Duodenal mucosa (tissue), 2 donors: ENCODE results near the gene OLIG3.
A peak's percentile ranks its signal among the peaks of the same experiment; 100 is the strongest.

ENCODE experiments used
- H3K27ac ChIP-seq: one replicate; pipeline ENCODE4 v1.7.0; 2013; ENCODE audit warnings: low read depth, low read length
- H3K27me3 ChIP-seq, 2 donors: one replicate each; pipeline ENCODE4 v1.7.0; 2013; ENCODE audit warnings: low read length in 2 of 2, control low read depth in 1 of 2; ENCODE audit not compliant: insufficient read depth in 2 of 2, control insufficient read depth in 1 of 2
- H3K36me3 ChIP-seq, 2 donors: one replicate each; pipeline ENCODE4 v1.7.0; 2013; ENCODE audit warnings: low read length in 2 of 2, control low read depth in 1 of 2; ENCODE audit not compliant: insufficient read depth in 2 of 2, control insufficient read depth in 1 of 2
- H3K4me1 ChIP-seq, 2 donors: one replicate each; pipeline ENCODE4 v1.7.0; 2013; ENCODE audit warnings: low read length in 2 of 2, control low read depth in 1 of 2; ENCODE audit not compliant: insufficient read depth in 2 of 2, control insufficient read depth in 1 of 2
- H3K4me3 ChIP-seq, 2 donors: one replicate each; pipeline ENCODE4 v1.7.0; 2013; ENCODE audit warnings: low read length in 2 of 2, low read depth in 1 of 2
- H3K9ac ChIP-seq, 2 donors: one replicate each; pipeline ENCODE4 v1.7.0; 2013; ENCODE audit warnings: low read length in 2 of 2, low read depth in 1 of 2
- H3K9me3 ChIP-seq, 2 donors: one replicate each; pipeline ENCODE4 v1.7.0; 2013; ENCODE audit warnings: low read length in 2 of 2, control low read depth in 1 of 2; ENCODE audit not compliant: control insufficient read depth in 1 of 2

Gene OLIG3

DNA sequence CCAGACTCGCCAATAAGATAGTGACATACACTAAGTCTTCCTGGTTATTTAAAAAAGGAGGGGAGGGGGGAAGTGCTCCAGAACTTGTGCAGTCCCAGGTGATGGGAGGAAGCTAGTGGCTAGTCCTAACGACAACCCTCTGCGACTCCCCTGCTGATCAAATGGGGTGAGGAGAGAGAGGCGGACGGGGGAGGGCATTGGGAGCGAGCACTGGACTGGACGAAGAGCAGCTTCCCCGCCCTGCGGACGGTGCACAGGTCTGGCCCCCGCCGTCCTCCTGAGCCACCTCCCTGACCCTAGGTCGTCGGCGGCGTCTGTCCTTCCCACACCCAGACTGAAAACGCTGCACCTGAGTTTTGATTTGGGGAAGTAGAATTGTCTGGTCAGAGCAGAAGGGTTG lies 2.2 kb upstream of the OLIG3 start:
- Histone ChIP-seq H3K9ac (no peak overlapping the region), H3K36me3 (no peaks in the 10 kb centered on the region), H3K27ac (no peak overlapping the region), H3K27me3 (peaks cover 84 to 93% of the 10 kb centered on the region in 2 donors), H3K4me1 (peaks cover 22 to 25% of the 10 kb centered on the region in 2 donors), H3K9me3 (no peaks in the 10 kb centered on the region), H3K4me3 (no peak overlapping the region)

DNA sequence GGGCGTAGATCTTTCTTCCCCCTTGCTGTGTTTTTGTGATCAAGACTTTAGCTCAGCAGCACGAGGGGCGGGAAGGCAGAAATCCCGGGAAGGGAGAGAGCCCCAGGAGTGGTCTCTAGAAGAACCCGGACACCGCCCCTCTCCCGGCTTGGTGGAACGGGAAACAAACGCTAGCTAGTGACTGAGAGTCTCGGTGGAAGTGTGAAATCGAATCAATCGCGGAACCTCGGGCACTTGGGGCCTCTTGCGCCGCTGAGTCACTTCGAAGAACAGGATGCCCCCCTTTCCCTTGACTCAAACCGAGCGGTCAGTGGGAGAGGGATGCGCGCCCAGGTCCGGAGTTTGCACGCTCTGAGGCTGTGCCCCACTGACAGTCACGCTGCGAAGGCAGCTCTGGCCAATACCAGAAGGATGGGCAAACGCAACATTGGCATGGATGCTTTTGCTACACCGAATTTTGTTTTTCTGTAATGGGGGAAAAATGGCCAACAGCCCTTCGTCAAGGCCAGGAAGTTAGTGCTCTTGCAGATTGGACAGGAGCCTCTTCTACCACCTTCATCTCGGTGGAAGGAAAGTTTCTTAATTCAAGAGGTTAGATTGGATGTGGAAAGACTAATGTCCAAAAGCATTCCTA lies 1.6 kb upstream of the OLIG3 start:
- Histone ChIP-seq H3K9me3 (no peaks in the 10 kb centered on the region), H3K9ac (no peak overlapping the region), H3K4me3 (no peak overlapping the region), H3K27me3 (peaks cover 86 to 93% of the 10 kb centered on the region in 2 donors), H3K36me3 (no peaks in the 10 kb centered on the region), H3K27ac (no peak overlapping the region), H3K4me1 (peaks cover 22 to 25% of the 10 kb centered on the region in 2 donors)

DNA sequence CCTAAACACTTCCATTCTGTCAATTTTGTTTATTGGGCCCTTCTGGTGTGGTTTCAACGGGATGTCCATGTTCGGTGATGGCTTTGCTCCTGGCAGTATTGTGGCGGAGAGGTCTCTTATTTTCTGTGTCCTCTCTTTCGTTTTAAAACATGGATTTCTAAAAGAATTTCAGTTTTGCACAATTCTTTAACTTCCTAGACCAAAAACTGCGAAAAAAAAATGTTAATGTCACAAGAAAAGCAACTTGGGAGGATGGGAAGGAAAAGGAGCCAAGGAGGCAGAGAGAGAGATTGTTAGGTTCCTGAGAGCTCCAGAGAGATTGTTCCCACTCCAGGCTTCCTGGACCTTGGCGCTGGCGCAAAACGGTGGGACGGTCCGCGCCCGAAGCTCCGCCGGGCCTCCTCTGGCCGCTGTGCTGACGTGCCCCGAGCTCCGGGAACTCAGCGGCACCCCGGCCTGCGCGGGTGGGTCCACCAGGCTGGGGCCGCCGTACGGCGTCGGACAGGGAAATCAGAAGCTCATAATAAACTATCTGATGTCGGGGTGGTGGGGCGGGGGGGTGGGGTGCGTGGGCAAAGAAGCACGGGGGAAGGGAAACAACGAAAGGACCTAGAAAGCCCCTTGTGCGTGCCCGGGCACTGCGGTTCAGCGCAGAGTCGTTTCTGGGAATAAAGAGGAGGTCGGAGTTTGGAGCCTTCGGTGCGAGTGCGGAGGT lies 951 bp upstream of the OLIG3 start:
- H3K27ac ChIP-seq: no peak overlapping the region
- no peaks in the 10 kb centered on the region for H3K9me3 ChIP-seq
- H3K4me1 ChIP-seq: peaks cover 22 to 25% of the 10 kb centered on the region in 2 donors
- H3K27me3 ChIP-seq: peaks cover 92 to 97% of the 10 kb centered on the region in 2 donors
- no peak overlapping the region for H3K4me3 ChIP-seq
- no peaks in the 10 kb centered on the region for H3K36me3 ChIP-seq
- no peak overlapping the region for H3K9ac ChIP-seq

DNA sequence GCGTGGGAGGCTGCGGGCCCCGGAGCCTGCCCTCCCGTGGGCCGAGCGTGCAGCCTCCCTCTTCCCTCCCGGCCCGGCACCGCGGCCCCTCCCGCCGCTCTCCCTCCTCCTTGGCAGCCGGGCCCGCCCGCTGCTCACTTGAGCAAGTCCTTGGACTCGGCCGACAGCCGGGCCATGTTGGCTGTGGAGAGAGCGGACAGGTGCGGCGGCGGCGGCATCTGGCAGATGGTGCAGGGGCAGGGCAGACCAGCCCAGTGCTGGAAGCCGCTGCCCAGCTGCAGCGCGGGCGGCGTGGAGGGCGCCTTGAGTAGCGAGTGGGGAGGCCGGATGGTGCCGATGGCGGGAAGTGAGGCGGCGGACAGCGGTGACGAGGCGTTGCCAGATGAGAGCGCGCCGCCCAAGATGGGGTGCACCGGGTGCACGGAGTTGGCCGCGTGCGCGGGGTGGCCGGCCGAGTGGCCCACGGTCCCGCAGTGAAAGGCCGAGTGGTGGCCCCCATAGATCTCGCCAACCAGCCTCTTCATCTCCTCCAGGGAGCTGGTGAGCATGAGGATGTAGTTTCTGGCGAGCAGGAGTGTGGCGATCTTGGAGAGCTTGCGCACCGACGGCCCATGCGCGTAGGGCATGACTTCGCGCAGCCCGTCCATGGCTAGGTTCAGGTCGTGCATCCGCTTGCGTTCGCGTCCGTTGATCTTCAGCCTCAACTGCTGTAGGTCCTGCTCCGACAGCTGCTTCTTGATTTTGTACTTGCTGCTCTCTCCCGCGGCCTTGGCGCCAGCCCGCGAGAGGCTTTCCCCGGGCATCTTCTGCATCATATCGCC lies 766 bp downstream of the OLIG3 start:
- H3K9me3 ChIP-seq: no peaks in the 10 kb centered on the region
- H3K36me3 ChIP-seq: no peaks in the 10 kb centered on the region
- H3K4me1 ChIP-seq: peaks cover 22 to 25% of the 10 kb centered on the region in 2 donors
- H3K27me3 ChIP-seq: peaks cover 97 to 98% of the 10 kb centered on the region in 2 donors
- no peak overlapping the region for H3K9ac ChIP-seq
- H3K27ac ChIP-seq: no peak overlapping the region
- H3K4me3 ChIP-seq: peak overlapping the region; percentile 24 to 28

DNA sequence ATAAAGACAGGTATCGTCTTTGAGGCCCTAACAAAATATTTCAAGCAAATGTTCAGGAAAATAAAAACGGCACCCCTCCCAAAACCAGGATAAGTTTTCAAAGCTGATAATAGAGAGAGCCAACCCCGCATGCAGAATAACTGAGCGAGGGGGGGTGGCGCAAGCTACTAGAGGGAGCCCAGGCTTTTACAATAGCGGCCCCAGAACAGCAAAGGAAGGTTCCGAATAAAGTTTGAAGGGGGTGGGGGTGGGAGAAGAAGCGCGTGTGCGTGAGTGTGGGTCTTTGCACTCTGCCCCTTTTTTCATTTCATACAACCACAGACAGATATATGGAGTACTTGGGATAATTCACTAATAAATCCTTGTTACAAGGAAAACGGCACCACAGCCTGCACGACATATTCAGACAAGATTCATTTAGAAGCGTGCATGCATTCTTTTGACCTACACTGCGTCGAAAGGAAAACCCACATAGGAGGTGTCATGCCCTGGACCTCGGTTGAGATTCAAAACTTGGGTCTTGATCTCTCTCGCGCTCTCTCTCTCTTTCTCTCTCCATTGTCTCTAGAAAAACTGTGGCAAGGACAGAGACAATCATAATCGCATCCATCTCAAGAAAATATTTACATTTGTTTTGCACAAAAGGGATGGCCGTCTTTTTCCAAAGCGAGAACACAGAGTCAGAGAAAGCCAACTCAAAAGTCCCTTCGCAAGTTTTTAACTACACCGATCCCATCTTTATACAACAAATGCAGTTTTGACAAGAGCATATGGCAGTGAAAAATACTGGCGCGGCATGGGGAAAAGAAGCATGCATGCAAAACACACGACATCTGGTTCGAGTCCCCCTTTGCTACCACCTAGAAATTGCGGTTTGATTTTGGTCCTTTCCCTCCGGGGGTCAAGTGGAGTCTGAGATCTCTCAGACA lies 1.6 kb downstream of the OLIG3 start:
- Histone ChIP-seq H3K4me1 (peaks cover 15 to 19% of the 10 kb centered on the region in 2 donors), H3K9ac (no peak overlapping the region), H3K27me3 (peaks cover 97 to 98% of the 10 kb centered on the region in 2 donors), H3K9me3 (no peaks in the 10 kb centered on the region), H3K27ac (no peak overlapping the region), H3K36me3 (no peaks in the 10 kb centered on the region), H3K4me3 (peak overlapping the region in 1 of 2 donors; percentile 16)

DNA sequence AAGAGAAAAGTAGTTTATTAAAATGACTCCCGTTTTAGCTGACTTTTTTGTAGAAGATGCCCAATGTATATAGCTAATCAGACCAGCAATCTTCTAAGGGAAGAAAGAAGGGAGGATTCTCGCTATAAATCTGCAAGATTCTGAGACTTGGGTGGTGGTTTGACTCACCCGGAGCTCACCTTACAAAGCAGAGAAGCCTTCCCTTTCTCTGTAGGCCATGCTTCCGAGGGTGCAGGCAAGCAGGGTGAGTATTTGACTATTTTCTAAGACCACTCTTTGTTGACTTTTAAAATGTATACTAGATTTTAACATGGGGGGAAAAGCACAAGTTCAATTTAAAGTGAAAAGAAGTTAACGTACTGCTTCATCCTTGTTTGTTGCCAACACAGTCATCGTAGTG lies 2.7 kb downstream of the OLIG3 start:
- H3K27me3 ChIP-seq: peaks cover 95 to 98% of the 10 kb centered on the region in 2 donors
- H3K4me3 ChIP-seq: no peak overlapping the region
- H3K9ac ChIP-seq: no peak overlapping the region
- no peak overlapping the region for H3K27ac ChIP-seq
- H3K9me3 ChIP-seq: no peaks in the 10 kb centered on the region
- no peaks in the 10 kb centered on the region for H3K36me3 ChIP-seq
- peaks cover 7 to 11% of the 10 kb centered on the region in 2 donors for H3K4me1 ChIP-seq

DNA sequence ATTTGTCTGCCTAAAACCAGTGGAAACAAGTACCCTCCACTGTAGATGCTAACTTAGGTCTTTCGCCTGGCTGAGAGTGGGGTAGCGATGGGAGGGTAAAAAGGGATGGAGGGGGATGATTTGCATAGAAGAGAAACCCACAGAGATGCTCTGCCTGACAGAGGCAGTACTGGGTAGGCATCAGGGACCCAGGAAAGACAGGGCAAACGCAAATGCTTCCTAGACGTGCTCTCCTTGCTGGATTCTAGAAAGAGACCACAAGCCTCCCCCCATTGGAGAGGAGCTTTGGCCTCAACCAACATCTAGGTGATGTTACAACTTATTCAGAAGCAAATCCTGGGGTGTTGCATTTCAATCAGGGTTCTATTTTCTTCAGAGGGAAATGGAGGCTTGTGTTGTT lies 3.2 kb downstream of the OLIG3 start:
- no peak overlapping the region for H3K27ac ChIP-seq
- no peaks in the 10 kb centered on the region for H3K9me3 ChIP-seq
- no peak overlapping the region for H3K4me3 ChIP-seq
- no peak overlapping the region for H3K9ac ChIP-seq
- peaks cover 7 to 11% of the 10 kb centered on the region in 2 donors for H3K4me1 ChIP-seq
- H3K36me3 ChIP-seq: no peaks in the 10 kb centered on the region
- peaks cover 93 to 98% of the 10 kb centered on the region in 2 donors for H3K27me3 ChIP-seq

DNA sequence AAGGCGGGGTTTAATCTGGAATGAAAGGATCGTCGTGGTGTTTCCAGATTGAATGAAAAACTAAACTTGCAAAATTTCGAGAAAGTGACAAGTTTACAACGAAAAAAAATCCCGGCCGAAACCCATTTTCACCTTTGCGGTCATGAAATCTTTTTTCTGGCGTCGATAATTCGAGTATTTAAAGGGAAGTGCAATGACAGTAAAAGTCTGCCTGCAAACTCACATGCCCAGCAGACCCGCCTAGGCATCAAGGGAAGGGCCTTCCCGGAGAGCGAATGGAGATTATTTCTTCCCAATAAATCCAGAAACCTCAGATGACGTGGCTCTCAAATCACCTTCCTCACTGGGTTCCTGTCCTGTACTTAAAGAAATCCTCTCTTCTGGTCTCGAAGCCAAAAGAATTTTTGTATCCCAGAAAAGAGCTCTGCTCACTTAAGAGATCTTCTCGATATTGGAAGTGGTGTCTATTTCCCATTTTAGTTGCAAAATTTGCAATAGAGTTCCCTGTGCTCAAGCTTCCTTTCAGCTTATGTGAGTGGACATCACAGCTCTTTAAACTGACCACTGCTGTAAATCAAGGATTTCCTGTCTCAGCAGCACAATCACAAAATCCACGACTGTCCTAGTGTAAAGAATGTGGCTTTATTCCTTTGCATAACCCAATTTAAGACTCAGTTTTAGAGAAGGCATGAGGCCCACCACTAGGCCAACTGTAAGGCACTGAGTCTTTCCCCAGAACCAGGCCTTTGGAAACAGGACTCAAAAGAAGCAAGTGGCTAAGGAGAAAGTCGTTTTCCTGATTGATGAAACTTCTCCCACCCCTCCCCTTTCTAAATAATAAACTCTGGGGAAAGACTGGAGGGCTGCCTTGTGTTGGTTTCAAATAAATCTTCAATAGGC lies 3.9 kb downstream of the OLIG3 start:
- Histone ChIP-seq H3K27me3 (peaks cover 92 to 99% of the 10 kb centered on the region in 2 donors), H3K4me3 (no peak overlapping the region), H3K9ac (no peak overlapping the region), H3K27ac (no peak overlapping the region), H3K9me3 (no peaks in the 10 kb centered on the region), H3K4me1 (peaks cover 7 to 11% of the 10 kb centered on the region in 2 donors), H3K36me3 (no peaks in the 10 kb centered on the region)
